GM18951 (cell line): ENCODE data around the gene TBX1.

Source experiments
- POLR2A ChIP-seq: IDR thresholded peaks from 4 replicates; pipeline ENCODE4 v1.6.1; 2011; ENCODE audit warnings: mild to moderate bottlenecking; ENCODE audit not compliant: insufficient read length, insufficient read depth; ENCODE audit errors: extremely low read depth
- in situ Hi-C: fragments of 300-500 bp; cut with MboI; formaldehyde crosslinking; loops from one replicate; pipeline ENCODE4 v1.12.0; 2022; ENCODE audit warnings: low sequenced_read_pairs, mixed read lengths, inconsistent platforms; ENCODE audit not compliant: unreplicated experiment

TBX1 gene

GRCh38 chr22:19764299-19764593, 3.7 kb downstream of the TBX1 start:
- in situ Hi-C loops: no loop called here
- TF ChIP-seq POLR2A: no peak

DNA sequence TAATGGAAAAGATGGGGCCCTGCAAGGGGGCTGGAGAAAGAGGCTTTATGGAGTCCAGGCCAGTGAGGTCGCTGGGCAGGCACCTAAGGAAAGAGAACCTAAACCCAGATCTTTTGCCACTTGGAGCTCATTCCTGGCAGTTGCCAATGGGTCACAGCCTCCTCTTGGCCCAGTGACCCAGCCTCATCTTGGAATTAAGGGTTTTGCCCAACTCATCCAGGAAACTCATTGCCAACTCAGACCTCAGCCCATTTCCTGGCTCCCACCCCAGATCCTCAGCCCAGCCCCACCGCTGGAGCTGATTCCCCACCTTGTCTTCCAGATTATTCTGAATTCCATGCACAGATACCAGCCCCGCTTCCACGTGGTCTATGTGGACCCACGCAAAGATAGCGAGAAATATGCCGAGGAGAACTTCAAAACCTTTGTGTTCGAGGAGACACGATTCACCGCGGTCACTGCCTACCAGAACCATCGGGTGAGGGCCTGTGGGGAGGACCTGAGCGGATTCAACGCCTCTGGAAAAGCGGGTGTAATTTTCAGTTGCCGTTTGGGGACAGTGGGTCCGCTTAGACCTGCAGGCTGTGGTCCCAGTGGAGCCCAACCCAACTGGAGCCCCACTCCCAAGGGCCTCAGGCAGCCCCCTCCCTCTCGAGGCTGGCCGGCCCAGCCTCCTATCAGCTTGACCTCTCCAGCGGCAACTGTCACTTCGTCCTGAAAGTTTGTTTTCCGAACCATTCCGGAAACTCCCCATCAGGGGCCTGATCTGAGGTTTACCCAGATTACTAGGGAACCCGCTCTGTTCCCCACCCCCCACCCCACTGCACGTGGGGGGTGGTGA, 4.3 kb downstream of the TBX1 start:
- in situ Hi-C loops: no loop called here
- TF ChIP-seq POLR2A: no peak

DNA sequence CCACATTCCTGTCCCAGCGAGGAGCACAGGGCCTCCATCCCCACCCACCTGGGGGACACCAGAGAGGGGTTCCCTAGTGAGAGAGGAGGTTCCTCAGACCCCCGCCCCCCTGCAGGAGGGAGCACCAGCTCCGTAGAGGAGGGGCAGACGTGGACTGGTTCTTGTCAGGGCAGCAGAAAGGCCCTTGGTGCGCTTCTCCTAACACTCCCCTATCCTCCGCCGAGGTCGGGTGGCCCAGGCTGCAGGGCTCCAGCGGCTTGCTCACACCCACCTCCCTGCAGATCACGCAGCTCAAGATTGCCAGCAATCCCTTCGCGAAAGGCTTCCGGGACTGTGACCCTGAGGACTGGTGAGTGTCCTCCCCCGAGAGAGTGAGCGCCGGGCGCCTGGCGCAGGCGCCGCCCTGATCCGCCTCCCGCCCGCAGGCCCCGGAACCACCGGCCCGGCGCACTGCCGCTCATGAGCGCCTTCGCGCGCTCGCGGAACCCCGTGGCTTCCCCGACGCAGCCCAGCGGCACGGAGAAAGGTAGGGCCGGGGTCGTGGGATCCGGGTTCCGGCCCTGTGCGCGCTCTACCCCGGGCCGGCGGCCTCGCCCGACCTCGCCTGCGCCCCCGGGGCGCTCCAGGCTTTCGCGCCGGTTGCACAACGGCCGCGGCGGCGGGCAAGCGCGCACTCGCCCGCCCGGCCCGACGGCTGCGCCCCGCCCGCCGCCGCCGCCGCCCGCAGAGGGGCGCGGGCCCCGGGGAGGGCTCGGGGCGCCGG, 5.1 kb downstream of the TBX1 start:
- no peak for TF ChIP-seq POLR2A
- in situ Hi-C loops: no loop called here

- TF ChIP-seq POLR2A: no peak
- in situ Hi-C loops: no loop called here
These were observed 5.6 kb downstream of the TBX1 start for GRCh38 chr22:19766240-19766510.

DNA sequence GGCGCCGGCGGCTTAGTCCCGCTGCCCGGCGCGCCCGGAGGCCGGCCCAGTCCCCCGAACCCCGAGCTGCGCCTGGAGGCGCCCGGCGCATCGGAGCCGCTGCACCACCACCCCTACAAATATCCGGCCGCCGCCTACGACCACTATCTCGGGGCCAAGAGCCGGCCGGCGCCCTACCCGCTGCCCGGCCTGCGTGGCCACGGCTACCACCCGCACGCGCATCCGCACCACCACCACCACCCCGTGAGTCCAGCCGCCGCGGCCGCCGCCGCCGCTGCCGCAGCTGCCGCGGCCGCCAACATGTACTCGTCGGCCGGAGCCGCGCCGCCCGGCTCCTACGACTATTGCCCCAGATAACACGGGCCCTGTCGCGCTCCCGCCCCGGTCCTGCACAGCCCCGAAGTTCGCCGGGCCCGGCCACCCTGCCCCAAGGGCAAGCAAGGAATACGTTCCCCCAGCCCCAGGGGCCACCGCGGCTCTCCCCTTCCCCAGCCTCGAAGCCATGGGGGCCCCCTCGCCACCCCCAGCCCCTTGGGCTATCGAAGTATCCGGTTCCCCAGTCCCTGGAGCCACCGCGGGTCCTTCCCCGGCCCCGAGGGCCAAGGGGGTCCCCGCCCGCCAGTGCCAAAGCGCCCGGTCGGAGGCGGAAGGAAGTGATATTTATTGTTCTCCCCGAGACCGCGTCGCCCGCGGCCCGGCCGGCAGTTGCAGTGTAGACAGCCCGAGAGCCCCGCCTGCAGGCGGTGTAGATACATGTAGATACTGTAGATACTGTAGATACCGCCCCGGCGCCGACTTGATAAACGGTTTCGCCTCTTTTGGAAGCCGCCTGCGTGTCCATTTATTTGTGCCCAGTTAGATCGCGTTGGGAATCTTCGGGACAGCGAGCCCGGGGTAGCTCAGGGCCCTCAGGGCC, 6.2 kb downstream of the TBX1 start:
- in situ Hi-C loops: no loop called here
- no peak for TF ChIP-seq POLR2A

- no peak for TF ChIP-seq POLR2A
- in situ Hi-C loops: no loop called here
These were observed 7.1 kb downstream of the TBX1 start for GRCh38 chr22:19767427-19768341.

DNA sequence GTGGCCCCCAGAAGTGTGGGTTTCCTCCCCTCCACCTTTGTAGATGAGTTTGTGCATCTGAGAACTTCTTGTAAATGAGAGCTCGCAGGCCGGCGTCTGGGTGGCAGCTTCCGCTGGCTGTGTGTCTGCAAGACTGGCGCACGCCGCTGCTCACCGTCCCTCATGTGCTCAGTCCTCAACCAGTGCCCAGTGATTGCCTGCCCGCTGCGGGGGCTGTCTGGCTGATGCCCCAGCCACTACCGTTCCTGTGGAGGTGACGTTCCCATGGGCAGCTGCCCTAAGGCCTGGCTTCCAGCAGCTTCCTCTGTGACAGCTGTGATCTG, 8.8 kb downstream of the TBX1 start:
- no peak for TF ChIP-seq POLR2A
- in situ Hi-C loops: no loop called here

GRCh38 chr22:19770349-19771220, 10.0 kb downstream of the TBX1 start:
- TF ChIP-seq POLR2A: no peak
- in situ Hi-C loops: no loop called here

GRCh38 chr22:19772422-19772672, 11.8 kb downstream of the TBX1 start:
- no peak for TF ChIP-seq POLR2A
- in situ Hi-C loops: no loop called here

DNA sequence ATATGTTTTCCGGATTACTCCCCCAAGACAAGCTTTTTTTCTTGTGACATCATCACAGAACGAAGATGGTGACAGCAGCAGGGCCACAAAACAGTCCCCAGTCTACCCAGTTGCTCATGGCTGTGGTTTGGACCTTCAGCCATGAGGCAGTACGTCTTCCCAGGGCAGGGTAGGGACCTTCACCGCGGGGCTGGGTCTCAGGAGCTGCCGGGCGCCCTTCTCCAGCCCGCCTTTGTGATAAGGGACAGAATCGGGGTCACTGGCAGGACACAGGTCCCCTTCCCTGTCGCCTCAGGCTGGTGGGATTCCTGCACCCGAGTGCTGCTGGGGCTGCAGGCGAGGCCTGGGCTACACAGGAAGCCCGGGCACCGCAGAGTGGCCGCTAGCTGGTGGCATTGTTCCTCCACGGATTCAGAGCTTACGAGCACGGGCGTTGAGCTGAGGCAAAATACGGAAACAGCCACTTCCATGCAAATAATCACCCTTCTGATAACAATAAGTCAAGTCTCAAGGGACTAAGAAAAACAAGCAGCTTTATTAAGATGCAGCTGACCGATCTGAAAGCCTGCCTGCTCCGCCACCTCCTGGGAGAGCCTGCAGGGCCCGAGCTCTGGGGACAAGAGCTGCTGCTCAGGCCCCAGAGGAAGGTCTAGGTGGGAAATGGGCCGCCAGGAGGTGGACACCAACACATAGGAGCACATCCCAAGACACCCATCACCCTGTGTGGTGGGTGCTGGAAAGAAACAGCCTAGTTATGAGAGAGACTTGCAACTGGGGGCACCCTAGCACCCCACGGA, 12.3 kb downstream of the TBX1 start:
- no peak for TF ChIP-seq POLR2A
- in situ Hi-C loops: no loop called here

DNA sequence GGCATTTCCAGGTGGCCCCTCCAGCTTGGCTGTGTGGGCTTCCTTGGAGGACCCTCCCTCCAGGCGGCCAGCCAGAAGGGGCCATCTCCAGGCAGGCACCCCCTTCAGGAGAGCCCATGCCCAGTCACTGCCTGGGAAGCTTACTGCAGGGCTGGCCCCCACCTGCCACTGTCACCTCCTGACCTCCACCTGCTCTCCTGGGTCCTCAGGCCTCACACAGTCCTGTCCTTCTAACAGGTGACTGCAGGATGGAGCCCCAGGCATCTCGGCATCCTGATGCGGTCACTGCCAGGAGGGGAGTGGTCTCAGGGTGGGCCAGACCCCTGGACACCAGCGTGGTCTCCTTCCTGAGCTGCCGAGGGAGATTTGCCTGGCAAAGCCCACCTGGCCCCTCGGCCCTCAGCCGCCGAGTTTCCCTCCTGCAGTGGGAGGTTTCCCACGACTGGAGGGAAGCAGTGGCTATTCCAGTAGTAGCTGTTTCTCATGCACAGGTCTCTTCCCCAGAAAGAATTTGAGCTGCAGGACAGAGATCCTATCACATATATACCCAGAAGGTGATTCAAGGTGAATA, 13.0 kb downstream of the TBX1 start:
- no peak for TF ChIP-seq POLR2A
- in situ Hi-C loops: no loop called here
